Activated CD4-positive, CD25-positive, alpha-beta regulatory T cell treated with anti-CD3 and anti-CD28 coated beads, Interleukin-2, amount 50 U/mL, for 72 hours (primary cell): ENCODE data around the gene HDAC1.
"Not testable (repeated sequence)": the region's sequence is repeated elsewhere in the genome, so short reads cannot be mapped to it uniquely, and the experiment has no call there.

ENCODE experiments used
- DNase-seq: peaks from one replicate; pipeline ENCODE4 v3.0.0; 2021

HDAC1 gene

DNA sequence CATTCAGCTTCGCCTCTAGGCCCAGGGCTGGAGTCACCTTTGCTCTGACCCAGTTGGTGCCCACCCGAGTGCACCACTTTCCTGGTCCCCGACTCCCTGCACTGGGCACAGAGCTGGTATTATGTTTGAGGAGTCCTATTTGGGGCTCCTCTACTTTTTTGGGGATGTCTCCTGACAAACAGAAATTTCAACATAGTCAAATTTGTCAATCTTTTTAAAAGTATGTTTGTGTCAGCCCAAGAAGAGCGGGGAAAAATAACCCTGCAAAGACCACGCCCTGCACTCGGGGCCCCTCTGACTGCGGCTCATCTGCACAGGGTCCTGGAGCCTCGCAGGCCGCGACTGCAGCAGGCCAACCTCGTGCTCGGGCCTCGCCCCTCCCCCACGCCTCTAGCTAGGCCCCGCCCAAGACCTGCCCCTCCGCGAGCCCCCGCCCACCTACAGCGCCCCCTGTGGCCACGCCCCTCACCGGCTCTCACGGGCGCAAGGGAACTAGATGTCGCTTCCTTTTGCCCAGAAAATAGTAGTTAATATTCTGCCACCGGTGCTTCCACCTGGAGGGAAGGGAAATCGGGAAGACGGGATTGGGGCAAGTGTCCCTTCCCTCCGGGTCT, 59.0 kb downstream of the HDAC1 start:
- DNase-seq, result peak; percentile 85

DNA sequence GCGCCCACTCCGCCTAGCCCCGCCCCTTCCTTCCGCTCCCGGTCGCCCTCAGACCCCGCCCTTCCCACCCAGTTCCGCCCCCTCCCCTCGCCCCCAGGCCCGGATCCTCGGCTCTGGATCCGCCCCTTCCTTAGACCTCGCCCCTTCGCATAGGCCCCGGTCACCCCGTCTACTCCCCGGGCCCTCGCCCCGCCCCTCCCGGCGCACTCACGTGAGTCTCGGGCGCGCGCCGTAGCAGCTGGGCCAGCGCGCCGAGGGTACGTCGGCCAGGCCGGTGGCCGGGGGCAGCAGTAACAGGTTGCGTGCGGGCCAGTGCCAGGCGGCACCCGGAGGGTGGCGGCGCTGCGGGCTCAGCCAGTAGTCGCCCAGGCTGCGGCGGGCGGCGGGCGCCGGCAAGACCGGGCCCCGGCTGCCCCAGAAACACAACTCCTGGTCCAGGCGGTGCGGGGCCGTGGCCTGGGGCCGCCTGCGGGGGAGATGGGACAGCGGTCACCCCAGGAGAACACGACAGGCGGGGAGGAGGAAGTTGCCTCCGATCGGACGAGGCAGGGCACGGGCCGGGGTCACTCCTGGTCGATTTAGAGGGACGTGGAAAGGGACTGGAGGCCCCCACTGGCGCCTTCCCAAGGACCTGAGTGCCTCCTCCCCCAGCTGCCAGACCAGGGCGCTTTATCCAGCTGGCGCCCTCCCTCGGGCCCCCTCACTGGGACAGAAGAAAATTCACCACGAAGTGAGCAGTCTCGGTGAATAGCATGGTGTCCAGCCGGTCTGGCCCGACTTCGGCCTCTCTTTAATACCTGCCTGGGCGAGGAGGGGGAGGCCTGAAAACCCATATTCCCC, 59.7 kb downstream of the HDAC1 start:
- DNase-seq, result peak; percentile 93

DNA sequence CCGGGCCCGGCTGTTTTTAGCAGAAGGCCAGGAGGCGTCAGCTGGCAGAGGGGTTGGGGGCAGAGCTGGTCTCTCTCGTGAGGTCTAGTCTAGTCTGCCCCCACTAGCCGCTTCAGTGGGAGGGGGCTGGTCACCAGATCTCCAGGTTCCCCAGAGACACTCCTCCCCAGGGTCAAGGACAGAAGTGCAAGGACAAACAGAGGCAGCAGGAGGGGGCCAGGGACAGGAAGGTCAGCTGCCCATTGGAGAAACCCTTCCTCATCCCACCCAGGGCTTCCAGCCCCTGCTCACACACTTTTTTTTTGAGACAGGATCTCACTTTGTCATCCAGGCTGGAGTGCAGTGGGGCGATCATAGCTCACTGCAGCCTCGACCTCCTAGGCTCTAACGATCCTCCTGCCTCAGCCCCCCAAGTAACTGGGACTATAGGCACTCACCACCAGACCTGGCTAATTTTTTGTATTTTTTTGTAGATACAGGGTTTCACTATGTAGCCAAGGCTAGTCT, 60.4 kb downstream of the HDAC1 start:
- no peak for DNase-seq

DNA sequence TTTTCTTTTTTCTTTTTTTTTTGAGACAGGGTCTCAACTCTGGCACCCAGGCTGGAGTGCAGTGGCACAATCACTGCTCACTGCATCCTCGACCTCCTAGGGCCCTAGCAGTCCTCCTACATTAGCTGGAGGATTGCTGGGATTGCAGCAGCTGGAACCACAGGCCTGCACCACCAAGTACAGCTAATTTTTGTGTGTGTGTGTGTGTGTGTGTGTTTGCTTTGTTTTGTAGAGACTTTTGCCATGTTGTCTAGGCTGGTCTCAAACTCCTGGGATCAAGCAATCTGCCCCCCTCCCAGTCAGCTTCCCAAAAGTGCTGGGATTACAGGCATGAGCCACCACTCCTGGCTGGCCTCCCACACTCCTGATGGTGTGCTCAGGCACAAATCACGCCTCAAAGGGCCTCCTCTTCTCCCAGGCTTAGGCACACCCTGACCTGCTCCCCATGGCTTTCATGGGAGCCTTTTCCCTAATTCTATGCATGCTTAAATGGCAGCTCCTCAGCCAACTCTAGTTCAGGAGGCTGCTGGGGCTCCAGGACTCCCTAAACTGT, 61.0 kb downstream of the HDAC1 start:
- no peak for DNase-seq

DNA sequence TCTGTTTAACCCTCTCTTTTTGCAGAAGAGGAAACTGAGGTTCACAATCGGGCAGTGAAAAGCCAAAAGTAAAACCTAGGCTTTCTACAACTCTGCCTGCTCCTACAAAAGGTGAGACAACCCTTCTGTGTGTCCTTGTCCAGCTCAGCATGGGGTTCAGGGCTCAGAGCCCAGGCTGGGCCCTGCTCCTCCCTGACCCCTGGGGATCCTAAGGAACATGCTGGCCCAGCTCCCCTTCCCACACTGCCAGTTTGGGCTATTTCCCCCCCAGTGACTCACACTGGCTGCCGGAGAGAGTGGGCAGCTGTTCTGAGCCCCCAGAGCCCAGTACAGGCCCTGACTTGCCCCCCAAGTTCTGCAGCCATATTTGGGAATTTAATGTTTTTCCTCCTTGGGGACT, 61.5 kb downstream of the HDAC1 start:
- DNase-seq, result no peak

DNA sequence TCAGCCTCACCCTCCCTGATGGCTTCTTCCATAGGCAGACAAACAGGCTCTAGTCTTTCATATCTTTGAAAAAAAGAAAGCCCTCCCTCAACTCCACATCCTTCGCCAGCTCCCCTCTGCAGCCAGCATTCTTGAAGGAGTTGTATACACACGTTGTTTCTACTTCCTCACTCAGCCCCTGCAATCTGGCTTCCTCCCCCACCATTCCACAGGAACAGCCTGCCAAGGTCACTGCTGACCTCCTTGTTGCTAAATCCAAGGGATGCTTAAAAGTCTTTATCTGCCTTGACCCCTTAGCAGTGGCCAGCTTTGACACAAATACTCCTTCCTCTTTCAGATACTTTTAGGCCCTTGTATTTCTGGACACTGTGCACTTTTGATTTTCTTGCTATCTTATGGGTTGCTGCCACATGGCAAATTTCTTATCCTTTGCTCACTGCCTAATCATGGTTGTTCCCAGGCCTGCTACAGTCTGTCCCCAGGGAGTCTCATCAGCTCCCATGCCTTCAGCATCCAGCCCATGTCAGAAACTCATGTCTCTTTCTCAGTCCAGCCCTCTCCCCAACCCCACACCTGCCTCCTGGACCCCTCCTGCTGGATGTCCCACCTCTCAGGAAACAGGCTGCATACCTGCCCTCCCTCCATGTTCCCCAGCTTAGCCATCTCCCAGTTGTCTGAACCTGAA, 62.1 kb downstream of the HDAC1 start:
- DNase-seq, result no peak

DNA sequence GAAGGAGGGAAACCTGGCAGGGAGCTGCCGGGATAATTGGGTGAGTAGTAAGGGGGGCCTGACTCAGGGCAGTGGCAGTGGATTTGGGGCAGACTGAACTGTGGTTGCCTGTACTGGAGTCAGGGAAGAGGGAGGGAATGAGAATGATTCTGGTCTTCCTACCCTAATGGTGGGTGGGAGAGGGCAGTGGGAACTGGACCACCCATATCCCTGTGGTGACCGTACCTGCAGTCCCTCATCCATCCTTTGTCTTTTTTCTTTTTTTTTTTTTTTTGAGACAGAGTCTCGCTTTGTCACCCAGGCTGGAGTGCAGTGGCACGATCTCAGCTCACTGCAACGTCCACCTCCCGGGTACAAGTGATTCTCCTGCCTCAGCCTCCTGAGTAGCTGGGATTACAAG, 63.9 kb downstream of the HDAC1 start:
- DNase-seq, result not testable (repeated sequence)

DNA sequence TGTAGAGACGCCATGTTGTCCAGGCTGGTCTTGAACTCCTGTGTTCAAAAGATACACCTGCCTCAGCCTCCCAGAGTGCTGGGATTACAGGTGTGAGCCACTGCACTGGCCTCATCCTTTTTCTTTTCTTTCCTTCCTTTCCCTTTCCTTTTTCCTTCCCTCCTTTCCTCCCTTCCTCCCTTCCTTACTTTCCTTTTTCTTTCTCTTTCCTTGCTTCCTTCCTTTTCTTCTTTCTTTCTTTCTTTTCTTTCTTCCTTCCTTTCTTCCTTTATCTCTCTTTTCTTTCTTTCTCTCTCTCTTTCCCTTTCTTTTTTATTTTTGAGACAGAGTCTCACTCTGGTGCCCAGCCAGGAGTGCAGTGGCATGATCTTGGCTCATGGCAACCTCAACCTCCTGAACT, 64.6 kb downstream of the HDAC1 start:
- DNase-seq, result no peak

DNA sequence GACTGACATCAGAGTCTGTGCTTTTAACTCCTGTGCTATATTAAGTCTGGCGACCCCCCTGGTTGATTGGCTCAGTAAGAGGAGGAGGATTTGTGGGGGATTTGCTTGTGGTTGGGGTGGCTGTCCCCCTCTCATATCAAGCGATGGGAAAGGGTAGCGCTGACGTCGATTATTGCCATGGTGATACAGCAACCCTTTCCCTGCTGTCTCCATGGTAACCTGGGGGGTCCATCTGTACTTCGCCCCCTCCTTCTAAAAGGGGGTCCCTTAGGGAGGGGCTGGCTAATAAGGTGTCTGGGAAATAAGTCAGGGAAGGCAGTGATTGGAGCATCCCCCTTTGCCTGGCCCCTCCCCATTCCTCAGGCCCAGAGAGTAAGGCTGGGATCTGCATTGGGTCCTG, 65.7 kb downstream of the HDAC1 start:
- DNase-seq, result no peak

DNA sequence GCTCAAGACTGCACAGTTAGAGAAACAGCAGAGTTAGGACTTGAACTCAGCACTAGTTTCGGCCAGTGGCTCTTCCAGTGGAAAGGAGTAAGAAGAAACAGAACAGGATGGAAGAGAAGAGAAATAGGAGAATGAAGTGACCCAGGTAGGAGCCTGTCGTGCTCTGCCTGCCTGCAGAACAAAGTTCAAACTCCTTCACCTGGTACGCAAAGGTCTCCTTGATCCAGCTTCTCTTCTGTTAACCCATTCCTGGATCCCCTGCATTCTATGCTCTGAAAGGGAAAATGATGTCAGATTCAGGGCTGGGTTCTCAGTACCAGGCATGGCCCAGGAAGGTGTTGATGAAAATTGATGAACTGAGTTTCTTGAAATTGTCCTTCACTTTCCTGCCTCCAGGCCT, 66.6 kb downstream of the HDAC1 start:
- no peak for DNase-seq

DNA sequence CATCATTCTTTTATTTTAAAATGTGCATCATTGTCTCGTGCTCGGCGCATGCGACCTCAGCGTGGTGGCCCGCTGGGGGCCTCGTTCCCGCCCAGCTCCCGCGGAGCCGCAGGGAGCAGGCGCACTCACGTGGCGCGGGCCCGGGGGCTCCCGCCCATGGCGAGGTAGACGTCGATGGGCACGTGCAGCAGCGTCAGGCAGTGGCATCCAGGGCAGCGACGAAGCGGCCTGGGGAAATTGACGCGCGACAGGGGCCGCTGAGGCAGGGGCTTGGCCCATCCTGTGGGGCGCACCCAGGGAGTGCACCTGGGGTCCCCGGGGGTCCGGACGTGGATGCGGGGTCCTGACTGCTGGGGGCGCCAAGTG, 69.4 kb downstream of the HDAC1 start:
- DNase-seq, result no peak

DNA sequence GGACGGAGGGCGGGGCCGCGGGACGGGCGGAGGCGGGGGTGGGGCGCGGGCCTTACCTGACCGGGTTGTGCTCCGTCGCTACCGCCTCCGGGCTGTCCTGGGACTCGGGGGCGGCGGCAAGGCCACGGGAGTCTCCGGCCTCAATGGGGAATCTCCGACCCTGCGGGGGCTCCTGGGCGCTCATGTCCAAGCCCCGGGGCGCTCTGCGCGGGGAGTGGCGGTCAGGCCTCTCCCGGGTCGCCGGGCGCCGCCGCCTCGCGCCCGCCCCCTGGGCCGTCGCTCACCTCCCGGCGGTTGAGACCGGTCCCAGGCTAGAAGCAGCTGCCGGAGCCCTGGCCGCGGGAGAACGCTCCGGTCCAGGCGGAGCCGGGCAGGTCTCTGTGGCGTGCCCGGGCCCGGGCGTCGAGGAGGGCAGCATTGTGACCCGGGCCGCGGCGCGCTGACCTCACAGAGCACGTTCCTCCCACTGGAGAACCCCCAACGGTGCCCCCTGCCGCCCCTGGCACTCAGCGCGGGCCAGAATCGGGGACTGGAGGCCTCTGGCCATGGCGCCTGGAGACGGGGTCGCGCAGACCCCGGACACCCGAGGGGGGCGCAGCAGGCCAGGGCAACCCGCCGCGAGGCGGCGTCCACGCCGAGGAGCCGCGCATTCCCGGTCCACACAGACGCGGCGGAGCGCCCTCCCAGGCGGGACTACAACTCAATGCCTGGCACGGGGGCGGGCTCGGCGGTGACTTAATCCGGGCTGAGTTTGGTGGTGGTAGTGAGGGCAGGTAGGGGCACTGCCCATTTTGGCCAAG, 70.0 kb downstream of the HDAC1 start:
- DNase-seq, result no peak

DNA sequence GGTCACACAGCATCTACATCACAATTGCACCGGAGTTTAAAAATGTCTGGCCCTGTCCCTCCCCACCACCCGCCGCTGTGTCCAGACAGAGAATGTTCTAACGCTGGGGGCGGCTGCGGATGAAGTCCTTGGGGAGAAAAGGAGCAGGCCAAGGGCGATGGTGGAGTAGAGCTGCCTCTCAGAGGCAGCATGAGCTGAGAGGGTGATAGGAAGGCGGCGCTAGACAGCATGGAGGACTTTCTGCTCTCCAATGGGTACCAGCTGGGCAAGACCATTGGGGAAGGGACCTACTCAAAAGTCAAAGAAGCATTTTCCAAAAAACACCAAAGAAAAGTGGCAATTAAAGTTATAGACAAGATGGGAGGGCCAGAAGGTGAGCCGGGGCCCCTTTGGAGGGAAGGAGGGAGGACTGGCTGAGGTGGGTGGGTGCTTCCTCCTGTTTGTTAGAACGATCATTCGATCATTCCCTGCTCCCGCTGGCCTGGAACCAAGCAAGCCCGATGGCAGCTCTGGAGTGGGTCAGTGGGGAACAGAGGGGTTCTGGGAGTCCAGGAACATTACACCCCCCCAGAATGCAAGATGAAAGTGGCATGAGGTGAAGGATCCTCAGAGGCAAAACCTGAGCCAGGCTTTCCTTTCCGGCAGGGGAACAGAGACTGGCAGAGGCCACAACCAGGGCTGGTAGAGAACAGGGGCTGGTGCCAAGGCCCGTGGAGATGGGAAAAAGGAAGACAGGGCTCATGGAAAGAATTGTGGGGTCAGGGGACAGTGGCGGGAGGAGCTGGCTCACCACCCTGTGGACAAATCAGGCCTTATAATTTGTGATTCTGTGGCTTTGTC, 70.8 kb downstream of the HDAC1 start, which contains the start of the genes FAM229A and TSSK3:
Gene FAM229A, minus strand, starts transcription at position 12 of the 840 bp plus-strand sequence. CDS start 394 bp downstream, outside the sequence.
Gene TSSK3, plus strand, starts transcription at position 66 of the 840 bp plus-strand sequence. Its CDS starts 163 bp downstream, at position 229.
- DNase-seq, result no peak

DNA sequence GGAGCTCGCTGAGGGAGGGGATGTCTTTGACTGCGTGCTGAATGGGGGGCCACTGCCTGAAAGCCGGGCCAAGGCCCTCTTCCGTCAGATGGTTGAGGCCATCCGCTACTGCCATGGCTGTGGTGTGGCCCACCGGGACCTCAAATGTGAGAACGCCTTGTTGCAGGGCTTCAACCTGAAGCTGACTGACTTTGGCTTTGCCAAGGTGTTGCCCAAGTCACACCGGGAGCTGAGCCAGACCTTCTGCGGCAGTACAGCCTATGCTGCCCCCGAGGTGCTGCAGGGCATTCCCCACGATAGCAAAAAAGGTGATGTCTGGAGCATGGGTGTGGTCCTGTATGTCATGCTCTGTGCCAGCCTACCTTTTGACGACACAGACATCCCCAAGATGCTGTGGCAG, 71.8 kb downstream of the HDAC1 start:
- DNase-seq, result no peak

DNA sequence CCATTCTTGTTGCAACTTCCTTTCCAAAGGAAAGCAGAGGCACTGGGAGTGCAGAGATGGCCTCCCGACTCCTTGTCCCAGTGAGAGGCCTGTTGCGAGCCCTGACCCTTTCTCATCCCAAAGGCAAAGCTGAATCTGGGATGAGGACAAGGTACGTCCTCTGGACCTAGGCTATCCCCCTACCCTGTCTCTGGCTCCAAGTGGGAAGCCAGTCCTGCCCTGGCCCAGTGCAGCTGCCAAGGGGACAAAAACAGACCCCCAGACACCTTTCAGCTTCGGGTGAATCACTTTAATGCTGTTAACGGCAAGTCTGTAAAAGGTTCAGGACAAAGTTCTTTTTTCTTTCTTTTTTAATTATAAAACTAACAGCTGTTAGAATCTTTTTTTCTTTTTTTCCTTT, 73.0 kb downstream of the HDAC1 start:
- DNase-seq, result no peak

DNA sequence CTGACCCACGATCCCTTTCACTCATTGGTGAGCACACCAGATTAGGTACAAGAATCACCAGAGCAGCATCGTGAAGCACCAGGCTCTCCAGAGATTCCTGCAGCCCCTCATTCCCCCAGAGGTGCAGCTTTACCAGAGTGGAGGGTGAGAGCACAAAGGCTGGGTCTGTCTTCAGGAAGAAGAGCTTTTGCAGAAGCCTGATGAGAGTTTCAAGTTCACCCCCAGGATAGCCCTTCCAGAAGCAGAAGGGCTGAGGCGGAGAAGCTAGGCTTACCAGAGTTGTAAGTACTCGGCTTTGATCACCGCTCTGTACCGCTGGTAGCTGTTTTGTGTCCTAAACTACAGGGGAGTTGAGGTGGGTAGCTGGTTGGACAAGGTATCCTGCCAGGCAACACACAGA, 73.6 kb downstream of the HDAC1 start:
- DNase-seq, result no peak

DNA sequence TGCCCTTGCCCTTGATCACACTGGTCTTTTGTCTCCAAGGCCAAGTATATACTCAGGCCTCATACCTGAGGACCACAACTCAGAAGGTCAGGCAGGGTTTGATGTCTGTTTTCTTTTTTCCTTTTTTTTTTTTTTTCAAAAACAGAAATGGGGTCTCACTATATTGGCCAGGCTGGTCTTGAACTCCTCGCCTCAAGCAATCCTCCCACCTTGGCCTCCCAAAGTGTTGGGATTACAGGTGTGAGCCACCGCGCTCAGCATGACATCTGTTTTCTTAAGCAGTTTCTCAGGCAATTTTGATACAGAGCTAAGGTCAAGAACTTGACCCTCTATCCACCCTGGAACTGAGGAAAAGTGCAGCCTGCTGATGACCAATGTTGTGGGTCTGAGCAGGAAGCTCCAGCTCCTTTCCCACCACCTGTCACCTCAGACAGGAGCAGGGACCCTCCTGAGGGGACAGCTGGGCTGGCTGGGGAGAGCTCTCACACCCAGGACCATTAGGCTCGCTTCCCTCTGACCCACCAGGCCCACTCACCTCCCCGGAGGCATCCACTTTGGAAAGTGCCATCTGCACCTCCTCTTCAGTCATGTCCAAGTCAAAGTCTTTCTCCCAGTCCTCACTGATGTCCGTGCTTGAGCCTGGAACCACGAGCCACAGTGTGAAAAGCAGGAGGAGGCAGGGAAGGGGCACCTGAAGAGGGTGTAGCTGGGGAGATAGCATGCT, 76.2 kb downstream of the HDAC1 start:
- no peak for DNase-seq

DNA sequence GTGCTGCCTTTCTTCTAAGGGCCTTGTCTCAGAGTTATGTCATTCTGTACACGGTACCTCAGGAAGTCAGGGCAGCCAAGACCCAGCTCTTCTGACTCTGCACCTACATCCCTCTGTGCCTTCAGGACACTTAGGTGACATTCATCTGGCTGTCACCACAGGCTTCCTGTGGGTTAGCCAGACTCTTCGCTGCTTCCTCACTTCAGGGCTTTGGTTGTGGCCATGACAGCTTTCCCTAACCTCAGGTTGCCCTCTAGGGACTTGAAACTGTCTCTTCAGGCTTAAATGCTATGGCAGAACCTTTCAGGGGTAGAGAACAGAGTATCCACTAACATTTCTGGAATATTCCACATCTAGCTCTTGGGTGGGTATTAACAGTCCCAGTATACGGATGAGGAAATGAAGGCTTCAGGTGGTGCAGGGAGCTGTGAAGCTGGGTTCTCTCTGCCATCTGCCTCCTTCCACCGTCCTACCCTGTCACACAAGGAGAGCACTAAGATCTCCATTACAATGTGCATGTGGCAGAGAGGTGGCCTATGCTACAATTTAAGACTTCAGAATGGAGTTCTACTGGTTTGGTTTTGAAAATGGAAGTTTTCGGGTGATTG, 80.4 kb downstream of the HDAC1 start:
- DNase-seq, result no peak

DNA sequence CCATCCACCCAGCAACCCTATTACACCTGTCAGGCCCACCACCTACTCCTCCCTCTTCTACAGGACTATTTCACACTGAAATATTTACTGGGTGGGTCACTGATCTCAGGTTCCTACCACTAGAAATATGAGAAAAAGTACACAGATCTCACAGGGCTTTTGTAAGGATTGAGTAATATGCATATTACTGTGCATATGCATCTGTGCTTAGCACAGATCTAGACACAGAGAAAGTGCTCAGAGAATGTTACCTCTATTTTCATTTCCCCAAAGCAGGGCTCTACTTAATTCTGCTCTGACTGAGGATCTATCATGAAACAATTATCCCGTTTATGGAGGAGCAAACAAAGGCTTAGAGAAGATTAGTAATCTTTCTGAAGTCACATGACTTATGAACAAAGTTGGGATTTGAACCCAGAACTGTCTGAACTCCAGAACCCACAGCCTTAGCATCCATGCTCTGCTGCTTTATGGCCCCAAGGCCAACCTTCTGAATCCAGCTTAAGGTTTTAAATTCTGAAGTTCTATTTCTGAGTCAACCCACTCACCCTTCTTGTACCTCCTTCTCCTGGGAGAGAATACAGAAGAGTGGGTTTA, 82.2 kb downstream of the HDAC1 start:
- no peak for DNase-seq

DNA sequence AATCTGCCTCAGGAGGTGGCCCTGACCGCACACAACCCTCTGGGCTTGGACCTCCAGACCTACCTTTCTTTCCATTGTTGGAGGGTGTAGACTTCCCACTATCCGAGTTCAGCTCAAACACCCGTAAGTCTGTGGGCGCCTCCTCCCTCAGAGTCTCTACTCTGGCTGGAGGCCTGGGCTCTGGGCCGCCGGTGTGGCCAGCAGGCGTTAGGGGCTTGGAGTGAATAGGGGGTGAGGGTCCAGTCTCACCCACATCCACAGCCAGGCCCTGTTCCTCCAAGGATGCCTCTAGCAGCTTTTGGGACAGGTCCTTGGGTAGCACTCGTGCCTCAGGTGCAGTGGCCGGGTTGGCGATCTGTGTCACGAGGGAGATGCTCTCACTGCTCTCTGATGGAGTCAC, 84.3 kb downstream of the HDAC1 start:
- DNase-seq, result no peak
